ENCODE results near the gene EIF2B4. TPM values are rescaled to one million over a fixed set of nuclear protein-coding genes. Genes with fewer than 3 reads are reported as not detected.

Gene EIF2B4
- total and polyA plus RNA-seq, 9 of the 15 experiments (the other 6 are each of a cell fraction or from before 2014, with no cell fraction given) = 29.7 to 80.3 (median 58.9) TPM

GRCh38 chr2:27356382-27357181 lies 13.6 kb downstream of the EIF2B4 start, which contains the start of gene GTF3C2 (continued):
- TF ChIP-seq ZBTB49 (CRISPR knock-in tag; IDR thresholded peaks at IDR 0.05; ENCODE audit: borderline replicate concordance) (no peak), ZC3H4 (CRISPR knock-in tag; IDR thresholded peaks at IDR 0.05; ENCODE audit: borderline replicate concordance) (peak; percentile 73; the same call in 1 of the 2 replicates), TAF15 (IDR thresholded peaks at IDR 0.05; ENCODE audit: low read depth, low read length) (no peak), TCF7L2 (IDR thresholded peaks at IDR 0.05; ENCODE audit: low read depth, low read length) (no peak), ZBTB11 (CRISPR knock-in tag; IDR thresholded peaks at IDR 0.05) (peak in 2 of 3 experiments; percentile 54 to 89; a peak in 3 of 6 replicates), GABPA (tag; conservative IDR thresholded peaks at IDR 0.05; ENCODE audit: low read depth) (peak; percentile 92), EP300 (IDR thresholded peaks at IDR 0.05; ENCODE audit: low read length) (peak; percentile 31), ZNF23 (CRISPR knock-in tag; IDR thresholded peaks at IDR 0.05) (no peak), E2F4 (CRISPR knock-in tag; IDR thresholded peaks at IDR 0.05; ENCODE audit: low read depth) (peak; percentile 71), XRCC4 (IDR thresholded peaks at IDR 0.05; ENCODE audit: extremely low read depth, insufficient read depth, insufficient read length) (no peak), ZBTB5 (IDR thresholded peaks at IDR 0.05) (no peak), ZMIZ1 (IDR thresholded peaks at IDR 0.05; ENCODE audit: low read depth in 2 of 2, low read length in 2 of 2) (0 out of 4 replicates have a peak, but pooled peaks of 1 of the 2 experiments have one; percentile 7)

Measured in K562 (cell line).